Measurements from ENCODE around the gene PTPN21. TPM values are rescaled to one million over a fixed set of nuclear protein-coding genes. Genes with fewer than 3 reads are reported as not detected.

PTPN21 gene
- total RNA-seq, 2 donors from 2014 or later: 16.8 to 47.8 TPM

DNA sequence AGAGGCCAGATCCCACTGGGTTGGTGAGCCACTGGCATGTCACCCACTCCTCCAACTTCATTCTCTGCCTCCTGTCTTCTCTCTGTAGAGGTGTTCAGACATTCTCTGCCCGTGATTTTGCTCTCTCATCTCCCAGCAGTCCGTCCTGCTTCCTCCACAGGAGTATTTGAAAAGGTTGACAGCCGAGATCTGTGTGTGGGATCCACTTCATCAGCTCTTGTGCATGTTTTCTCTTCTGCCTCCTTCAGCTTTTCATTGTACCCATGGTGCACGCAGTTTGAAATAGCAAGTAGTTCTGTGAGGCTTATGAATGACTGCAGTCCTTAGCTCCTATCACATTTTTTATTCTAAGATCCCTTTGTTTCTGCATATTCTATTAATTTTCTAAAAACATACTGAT, 42.8 kb upstream of the PTPN21 start:
- intact Hi-C loops (cut with DNase I): no loop called here
- no peak overlapping the region for H3K27ac ChIP-seq
- 93% methylated on average over 4 of the region's 4 CpGs for WGBS

DNA sequence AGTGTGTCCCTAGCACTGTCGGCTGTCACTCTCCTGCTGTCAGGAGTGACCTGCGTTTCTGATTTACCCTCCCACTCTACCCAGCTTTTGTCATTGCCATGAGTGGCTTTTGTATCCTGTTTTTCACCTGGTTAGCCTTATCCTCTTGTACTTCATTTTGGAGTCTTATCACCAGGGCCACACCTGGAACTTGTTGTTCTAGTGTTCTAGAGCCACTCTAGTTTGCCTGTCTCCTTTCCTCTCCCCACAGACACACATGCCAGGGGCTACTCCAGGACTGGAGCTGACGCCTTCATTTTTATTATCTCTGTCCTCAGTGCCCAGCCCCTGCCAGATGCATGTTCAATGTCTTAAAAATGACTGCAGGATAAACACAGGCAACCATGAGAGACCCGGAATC, 42.2 kb upstream of the PTPN21 start:
- Histone ChIP-seq H3K4me1 (replicated peaks) (no peaks in the 10 kb centered on the region), H3K27ac (no peak overlapping the region), H3K36me3 (no peaks in the 10 kb centered on the region), H3K27me3 (replicated peaks; ENCODE audit: insufficient read depth) (no peaks in the 10 kb centered on the region), H3K9me3 (no peaks in the 10 kb centered on the region), H3K4me3 (no peak overlapping the region)
- DNase-seq (ENCODE audit: low spot score): no peak
- intact Hi-C loops (cut with DNase I): no loop called here
- no peak for TF ChIP-seq POLR2A (IDR thresholded peaks at IDR 0.05)
- TF ChIP-seq, protein P1, sequence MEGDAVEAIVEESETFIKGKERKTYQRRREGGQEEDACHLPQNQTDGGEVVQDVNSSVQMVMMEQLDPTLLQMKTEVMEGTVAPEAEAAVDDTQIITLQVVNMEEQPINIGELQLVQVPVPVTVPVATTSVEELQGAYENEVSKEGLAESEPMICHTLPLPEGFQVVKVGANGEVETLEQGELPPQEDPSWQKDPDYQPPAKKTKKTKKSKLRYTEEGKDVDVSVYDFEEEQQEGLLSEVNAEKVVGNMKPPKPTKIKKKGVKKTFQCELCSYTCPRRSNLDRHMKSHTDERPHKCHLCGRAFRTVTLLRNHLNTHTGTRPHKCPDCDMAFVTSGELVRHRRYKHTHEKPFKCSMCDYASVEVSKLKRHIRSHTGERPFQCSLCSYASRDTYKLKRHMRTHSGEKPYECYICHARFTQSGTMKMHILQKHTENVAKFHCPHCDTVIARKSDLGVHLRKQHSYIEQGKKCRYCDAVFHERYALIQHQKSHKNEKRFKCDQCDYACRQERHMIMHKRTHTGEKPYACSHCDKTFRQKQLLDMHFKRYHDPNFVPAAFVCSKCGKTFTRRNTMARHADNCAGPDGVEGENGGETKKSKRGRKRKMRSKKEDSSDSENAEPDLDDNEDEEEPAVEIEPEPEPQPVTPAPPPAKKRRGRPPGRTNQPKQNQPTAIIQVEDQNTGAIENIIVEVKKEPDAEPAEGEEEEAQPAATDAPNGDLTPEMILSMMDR (IDR thresholded peaks at IDR 0.05): no peak
- TF ChIP-seq POLR2AphosphoS5 (IDR thresholded peaks at IDR 0.05): no peak
- 89% methylated on average over 4 of the region's 4 CpGs for WGBS

More for the DNA sequence above, 42.8 kb upstream of the PTPN21 start:
- H3K36me3 ChIP-seq: no peaks in the 10 kb centered on the region
- no peaks in the 10 kb centered on the region for H3K4me1 ChIP-seq (replicated peaks)
- H3K9me3 ChIP-seq: no peaks in the 10 kb centered on the region
- no peak for DNase-seq (ENCODE audit: low spot score)
- TF ChIP-seq POLR2AphosphoS5 (IDR thresholded peaks at IDR 0.05) (no peak), POLR2A (IDR thresholded peaks at IDR 0.05) (no peak)
- TF ChIP-seq, protein P1 (IDR thresholded peaks at IDR 0.05): no peak
- H3K4me3 ChIP-seq: no peak overlapping the region
- H3K27me3 ChIP-seq (replicated peaks; ENCODE audit: insufficient read depth): no peaks in the 10 kb centered on the region

DNA sequence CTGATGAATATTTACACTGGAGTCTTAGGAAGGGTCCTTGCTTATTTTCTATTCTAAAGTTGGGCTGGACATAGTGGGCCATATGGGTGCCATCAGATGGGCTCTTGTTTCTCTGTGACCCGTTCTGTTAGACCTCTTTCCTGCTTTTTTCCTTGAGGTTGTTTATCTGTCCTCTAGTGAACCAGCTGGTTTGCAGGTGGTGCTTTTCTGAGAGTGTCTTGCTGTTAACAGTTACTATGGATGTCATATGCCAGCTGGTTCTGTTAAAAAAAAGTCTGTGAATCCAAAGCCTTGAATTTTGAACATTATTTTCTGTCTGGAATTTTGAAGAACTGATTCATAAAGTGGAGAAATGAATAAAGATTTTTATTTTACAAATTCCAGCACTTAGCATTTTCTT, 37.2 kb upstream of the PTPN21 start:
- no peak overlapping the region for H3K27ac ChIP-seq
- TF ChIP-seq, protein P1 (IDR thresholded peaks at IDR 0.05): no peak
- TF ChIP-seq POLR2A (IDR thresholded peaks at IDR 0.05): no peak
- TF ChIP-seq POLR2AphosphoS5 (IDR thresholded peaks at IDR 0.05): no peak
- no peaks in the 10 kb centered on the region for H3K27me3 ChIP-seq (replicated peaks; ENCODE audit: insufficient read depth)
- no peak overlapping the region for H3K4me3 ChIP-seq
- H3K36me3 ChIP-seq: peaks cover 0 to 3% of the 10 kb centered on the region in 2 donors
- intact Hi-C loops (cut with DNase I): no loop called here
- 37% methylated on average over 1 of the region's 1 CpG for WGBS
- no peak for DNase-seq (ENCODE audit: low spot score)
- H3K4me1 ChIP-seq (replicated peaks): no peaks in the 10 kb centered on the region
- H3K9me3 ChIP-seq: no peaks in the 10 kb centered on the region

DNA sequence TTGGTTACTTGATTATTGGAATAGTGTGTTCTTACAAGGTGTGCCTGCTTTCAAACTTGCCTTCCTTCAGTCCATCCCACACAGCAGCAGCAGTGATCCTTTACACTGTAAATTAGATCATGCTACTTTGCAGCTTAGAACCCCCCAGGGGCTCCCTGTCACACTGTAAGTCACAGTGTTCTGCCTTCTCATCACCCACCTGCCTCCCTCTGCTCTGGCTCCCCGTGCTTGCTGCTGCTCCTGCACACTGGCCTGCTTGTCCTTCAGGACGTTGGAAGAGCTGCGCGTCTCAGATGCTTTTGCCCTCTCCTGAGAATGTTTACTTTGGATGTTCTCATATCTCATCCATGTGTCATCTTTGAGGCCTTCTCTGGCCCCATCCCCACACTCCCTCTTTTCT, 35.4 kb upstream of the PTPN21 start:
- H3K27ac ChIP-seq: no peak overlapping the region
- H3K4me1 ChIP-seq (replicated peaks): no peaks in the 10 kb centered on the region
- H3K9me3 ChIP-seq: no peaks in the 10 kb centered on the region
- peaks cover 0 to 3% of the 10 kb centered on the region in 2 donors for H3K36me3 ChIP-seq
- H3K27me3 ChIP-seq (replicated peaks; ENCODE audit: insufficient read depth): no peaks in the 10 kb centered on the region
- DNase-seq (ENCODE audit: low spot score): no peak
- no peak overlapping the region for H3K4me3 ChIP-seq
- no peak for TF ChIP-seq POLR2AphosphoS5 (IDR thresholded peaks at IDR 0.05)
- intact Hi-C loops (cut with DNase I): no loop called here
- 42% methylated on average over 4 of the region's 4 CpGs for WGBS

DNA sequence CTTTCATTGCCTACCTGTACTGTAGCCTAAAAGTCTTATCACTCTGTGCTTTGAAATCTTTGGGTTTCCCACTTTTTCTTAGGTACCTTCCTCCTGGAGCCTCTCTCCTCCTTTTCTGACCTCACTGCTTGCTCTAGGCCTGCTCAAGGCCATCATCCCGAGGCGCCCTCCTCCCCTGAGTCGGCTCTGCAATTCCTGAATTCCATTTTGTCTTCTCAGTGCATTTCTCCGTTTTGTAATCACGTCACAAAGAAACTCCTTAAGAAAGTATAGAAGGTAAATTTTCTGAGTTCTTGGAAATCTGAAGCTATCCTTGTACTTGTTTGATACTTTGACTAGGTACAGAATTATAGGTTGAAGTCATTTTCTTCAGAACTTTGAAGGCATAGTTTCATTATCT, 33.3 kb upstream of the PTPN21 start:
- TF ChIP-seq POLR2AphosphoS5 (IDR thresholded peaks at IDR 0.05) (no peak), POLR2A (IDR thresholded peaks at IDR 0.05) (no peak)
- TF ChIP-seq, protein P1 (IDR thresholded peaks at IDR 0.05): no peak
- H3K27me3 ChIP-seq (replicated peaks; ENCODE audit: insufficient read depth): no peaks in the 10 kb centered on the region
- H3K36me3 ChIP-seq: peaks cover 0 to 3% of the 10 kb centered on the region in 2 donors
- WGBS: 94% methylated on average over 5 of the region's 5 CpGs
- intact Hi-C loops (cut with DNase I): no loop called here
- no peaks in the 10 kb centered on the region for H3K9me3 ChIP-seq
- DNase-seq (ENCODE audit: low spot score): no peak
- no peak overlapping the region for H3K27ac ChIP-seq
- H3K4me3 ChIP-seq: no peak overlapping the region
- no peaks in the 10 kb centered on the region for H3K4me1 ChIP-seq (replicated peaks)
